GM12864 (cell line): ENCODE results near the gene TMCO4.

Experiments
- DNase-seq: peaks from one replicate; pipeline ENCODE4 v3.0.0-alpha.2; 2011; ENCODE audit warnings: low read depth
- H3K4me3 ChIP-seq: 2 replicates; pipeline ENCODE4 v1.5.1; 2011; ENCODE audit warnings: mild to moderate bottlenecking, low read depth, low read length, control low read depth
- CTCF ChIP-seq: IDR thresholded peaks from 2 replicates; pipeline ENCODE4 v1.5.1; 2011; ENCODE audit warnings: low read depth, mild to moderate bottlenecking, moderate library complexity, low read length, control low read depth, inconsistent platforms; ENCODE audit errors: missing control alignments

TMCO4 gene

GRCh38 chr1:19696820-19697219 lies 102.9 kb downstream of the TMCO4 start:
- DNase-seq, result no peak
- no peak overlapping the region for H3K4me3 ChIP-seq
- TF ChIP-seq CTCF, result no peak

GRCh38 chr1:19695772-19696171 lies 103.9 kb downstream of the TMCO4 start:
- no peak overlapping the region for H3K4me3 ChIP-seq
- no peak for TF ChIP-seq CTCF
- no peak for DNase-seq

GRCh38 chr1:19694298-19694697 lies 105.4 kb downstream of the TMCO4 start:
- DNase-seq, result no peak
- no peak for TF ChIP-seq CTCF
- H3K4me3 ChIP-seq, result no peak overlapping the region

- no peak for DNase-seq
- no peak for TF ChIP-seq CTCF
- H3K4me3 ChIP-seq, result no peak overlapping the region
These were observed 109.4 kb downstream of the TMCO4 start for GRCh38 chr1:19690342-19690741.

GRCh38 chr1:19689856-19690255 lies 109.9 kb downstream of the TMCO4 start:
- no peak for TF ChIP-seq CTCF
- no peak for DNase-seq
- H3K4me3 ChIP-seq, result no peak overlapping the region

GRCh38 chr1:19689085-19689757 lies 110.5 kb downstream of the TMCO4 start:
- DNase-seq, result no peak
- no peak for TF ChIP-seq CTCF
- H3K4me3 ChIP-seq, result no peak overlapping the region
